COR-L47 (cell line): Measurements from ENCODE around the gene ACLY.
"Not testable (repeated sequence)": the region's sequence is repeated elsewhere in the genome, so short reads cannot be mapped to it uniquely, and the experiment has no call there.

ENCODE experiments used
- DNase-seq: peaks from one replicate; lab custom pipeline; 2025; lab: John Stamatoyannopoulos, UW

ACLY gene

GRCh38 chr17:41829961-41830360 is 88.8 kb downstream of the ACLY start:
- not testable (repeated sequence) for DNase-seq

- DNase-seq: no peak
These were observed 93.4 kb downstream of the ACLY start for GRCh38 chr17:41825175-41825845.

DNA sequence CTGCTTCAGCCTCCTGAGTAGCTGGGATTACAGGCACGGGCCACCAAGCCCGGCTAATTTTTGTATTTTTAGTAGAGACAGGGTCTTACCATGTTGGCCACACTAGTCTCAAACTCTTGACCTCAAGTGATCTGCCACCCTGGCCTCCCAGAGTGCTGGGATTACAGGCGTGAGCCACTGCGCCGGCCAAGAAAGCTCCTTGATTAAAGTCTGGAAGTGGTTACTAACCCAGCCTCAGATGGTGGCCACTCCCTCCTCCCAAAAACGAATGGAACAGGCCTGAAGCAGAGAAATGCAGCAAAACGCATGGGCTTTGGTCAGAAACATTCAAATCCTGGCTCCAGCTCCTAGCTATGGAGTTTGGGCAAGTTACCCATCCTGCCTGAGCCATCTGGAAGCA is 94.7 kb downstream of the ACLY start:
- no peak for DNase-seq

DNA sequence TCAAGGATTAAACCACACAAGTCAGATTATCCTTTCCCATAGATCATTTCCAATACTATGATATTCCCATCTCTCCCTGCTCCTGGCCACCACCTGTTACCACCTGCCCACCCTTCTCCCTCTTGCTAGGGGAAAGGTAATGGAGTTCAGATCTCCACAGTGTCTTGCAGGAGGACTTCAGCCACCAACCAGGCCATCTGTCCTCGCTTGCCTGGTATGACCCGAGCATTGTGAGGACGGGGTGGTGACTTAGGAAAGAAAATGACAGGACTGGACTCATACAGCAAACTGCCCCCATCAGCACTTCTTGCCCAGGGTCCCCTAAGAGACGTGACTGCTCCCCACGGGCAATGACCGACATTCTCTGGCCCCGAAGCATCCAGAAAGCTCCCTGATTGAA is 95.2 kb downstream of the ACLY start:
- DNase-seq: no peak

DNA sequence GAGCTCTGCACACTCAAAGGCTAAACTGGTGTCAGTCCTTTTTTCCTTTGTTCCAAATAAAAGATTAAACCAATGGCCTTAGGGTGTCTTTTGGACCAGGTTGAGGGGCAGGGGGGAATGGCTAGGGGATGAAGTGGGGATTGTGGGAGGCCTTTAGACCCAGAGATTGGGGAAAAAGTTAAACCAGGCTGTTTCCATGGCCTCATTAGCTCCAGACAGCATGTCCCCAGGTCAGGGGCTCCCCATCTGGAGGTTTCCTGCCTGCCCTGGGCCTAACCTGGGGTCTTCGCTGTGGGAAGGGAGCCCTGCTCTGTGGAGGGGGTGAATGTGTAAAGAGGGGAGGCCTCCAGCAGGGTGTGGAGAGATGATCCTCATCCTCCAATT is 95.6 kb downstream of the ACLY start:
- no peak for DNase-seq

DNA sequence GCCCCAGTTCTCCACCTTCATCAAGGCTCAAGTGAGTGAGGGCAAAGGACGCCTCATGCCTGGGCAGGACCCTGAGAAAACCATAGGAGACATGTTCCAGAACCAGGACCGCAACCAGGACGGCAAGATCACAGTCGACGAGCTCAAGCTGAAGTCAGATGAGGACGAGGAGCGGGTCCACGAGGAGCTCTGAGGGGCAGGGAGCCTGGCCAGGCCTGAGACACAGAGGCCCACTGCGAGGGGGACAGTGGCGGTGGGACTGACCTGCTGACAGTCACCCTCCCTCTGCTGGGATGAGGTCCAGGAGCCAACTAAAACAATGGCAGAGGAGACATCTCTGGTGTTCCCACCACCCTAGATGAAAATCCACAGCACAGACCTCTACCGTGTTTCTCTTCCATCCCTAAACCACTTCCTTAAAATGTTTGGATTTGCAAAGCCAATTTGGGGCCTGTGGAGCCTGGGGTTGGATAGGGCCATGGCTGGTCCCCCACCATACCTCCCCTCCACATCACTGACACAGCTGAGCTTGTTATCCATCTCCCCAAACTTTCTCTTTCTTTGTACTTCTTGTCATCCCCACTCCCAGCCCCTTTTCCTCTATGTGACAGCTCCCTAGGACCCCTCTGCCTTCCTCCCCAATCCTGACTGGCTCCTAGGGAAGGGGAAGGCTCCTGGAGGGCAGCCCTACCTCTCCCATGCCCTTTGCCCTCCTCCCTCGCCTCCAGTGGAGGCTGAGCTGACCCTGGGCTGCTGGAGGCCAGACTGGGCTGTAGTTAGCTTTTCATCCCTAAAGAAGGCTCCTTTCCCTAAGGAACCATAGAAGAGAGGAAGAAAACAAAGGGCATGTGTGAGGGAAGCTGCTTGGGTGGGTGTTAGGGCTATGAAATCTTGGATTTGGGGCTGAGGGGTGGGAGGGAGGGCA is 96.3 kb downstream of the ACLY start:
- DNase-seq: no peak

GRCh38 chr17:41821776-41822175 is 97.0 kb downstream of the ACLY start:
- no peak for DNase-seq

- DNase-seq: no peak
These were observed 100.7 kb downstream of the ACLY start for GRCh38 chr17:41818024-41818423.
